Endodermal cell (in vitro differentiated cells): ENCODE results near the gene PI16. TPM values are rescaled to one million over a fixed set of nuclear protein-coding genes. Genes with fewer than 3 reads are reported as not detected.

ENCODE experiments used
- DNase-seq: peaks from one replicate; pipeline ENCODE4 v3.0.0-alpha.2; 2017
- H3K27ac ChIP-seq: 2 replicates; pipeline ENCODE4 v1.5.1; 2013; ENCODE audit warnings: mild to moderate bottlenecking, low read depth, low read length, moderate library complexity
- H3K27me3 ChIP-seq: 2 replicates; pipeline ENCODE4 v1.6.1; 2013; ENCODE audit warnings: mild to moderate bottlenecking, low read length, moderate library complexity; ENCODE audit not compliant: insufficient read depth, control insufficient read depth, poor library complexity, severe bottlenecking
- H3K36me3 ChIP-seq: 2 replicates; pipeline ENCODE4 v1.7.0; 2013; ENCODE audit warnings: mild to moderate bottlenecking, low read length, moderate library complexity; ENCODE audit not compliant: control insufficient read depth, insufficient read depth
- H3K4me1 ChIP-seq: one replicate; pipeline ENCODE4 v1.7.0; 2013; ENCODE audit warnings: low read length; ENCODE audit not compliant: control insufficient read depth, insufficient read depth
- H3K4me3 ChIP-seq: 2 replicates; pipeline ENCODE4 v1.5.1; 2013; ENCODE audit warnings: mild to moderate bottlenecking, low read length, moderate library complexity
- H3K9ac ChIP-seq: 2 replicates; pipeline ENCODE4 v1.6.1; 2013; ENCODE audit warnings: mild to moderate bottlenecking, low read length, moderate library complexity; ENCODE audit not compliant: poor library complexity, severe bottlenecking; ENCODE audit errors: extremely low read depth
- H3K9me3 ChIP-seq: 2 replicates; pipeline ENCODE4 v1.6.1; 2013; ENCODE audit warnings: mild to moderate bottlenecking, low read length, moderate library complexity; ENCODE audit not compliant: control insufficient read depth
- H3K27ac Mint-ChIP-seq: 2 replicates; pipeline ENCODE4 v1.8.0; 2020; ENCODE audit warnings: mixed read lengths
- H3K27me3 Mint-ChIP-seq: 2 replicates; pipeline ENCODE4 v1.8.0; 2021; ENCODE audit warnings: mild to moderate bottlenecking, mixed read lengths; ENCODE audit not compliant: insufficient read depth
- H3K36me3 Mint-ChIP-seq: 2 replicates; pipeline ENCODE4 v1.8.0; 2020; ENCODE audit warnings: low read depth, mixed read lengths
- H3K4me1 Mint-ChIP-seq: 2 replicates; pipeline ENCODE4 v1.8.0; 2020; ENCODE audit warnings: mixed read lengths
- H3K4me3 Mint-ChIP-seq: 2 replicates; pipeline ENCODE4 v1.8.0; 2020; ENCODE audit warnings: mild to moderate bottlenecking, moderate library complexity, mixed read lengths
- H3K9me3 Mint-ChIP-seq: 2 replicates; pipeline ENCODE4 v1.8.0; 2020; ENCODE audit warnings: mild to moderate bottlenecking, mixed read lengths
- WGBS, 2 experiments: methylation state at CpG; one replicate each; pipeline versions ENCODE4 v1.1.5 to v1.1.7; 2013; ENCODE audit warnings: missing lambda C conversion rate in 2 of 2, mixed read lengths in 1 of 2; ENCODE audit not compliant: insufficient coverage in 1 of 2, insufficient read length in 1 of 2; 5-methylcytosine and 5-hydroxymethylcytosine counted together
- total RNA-seq, 2 donors: library from RNA; stranded (reverse); fragmentation: NEBNext Ultra II Directional in 1 of 2; extraction: Animal tissue kit (Norgen Biotek cat#: 25700) in 1 of 2; gene quantifications; 2 replicates in 1 of 2; 3 replicates in 1 of 2; pipeline ENCODE4 v1.2.1, GENCODE V29; 2021
- TF ChIP-seq, protein P1 (sequence below): fragments of 200-600 bp; sonication (generic); conservative IDR thresholded peaks from 2 replicates; pipeline ENCODE4 v1.5.0; 2021; ENCODE audit warnings: antibody characterized with exemption, mild to moderate bottlenecking

Gene PI16
- total RNA-seq, 2 donors from 2014 or later, result not detected

DNA sequence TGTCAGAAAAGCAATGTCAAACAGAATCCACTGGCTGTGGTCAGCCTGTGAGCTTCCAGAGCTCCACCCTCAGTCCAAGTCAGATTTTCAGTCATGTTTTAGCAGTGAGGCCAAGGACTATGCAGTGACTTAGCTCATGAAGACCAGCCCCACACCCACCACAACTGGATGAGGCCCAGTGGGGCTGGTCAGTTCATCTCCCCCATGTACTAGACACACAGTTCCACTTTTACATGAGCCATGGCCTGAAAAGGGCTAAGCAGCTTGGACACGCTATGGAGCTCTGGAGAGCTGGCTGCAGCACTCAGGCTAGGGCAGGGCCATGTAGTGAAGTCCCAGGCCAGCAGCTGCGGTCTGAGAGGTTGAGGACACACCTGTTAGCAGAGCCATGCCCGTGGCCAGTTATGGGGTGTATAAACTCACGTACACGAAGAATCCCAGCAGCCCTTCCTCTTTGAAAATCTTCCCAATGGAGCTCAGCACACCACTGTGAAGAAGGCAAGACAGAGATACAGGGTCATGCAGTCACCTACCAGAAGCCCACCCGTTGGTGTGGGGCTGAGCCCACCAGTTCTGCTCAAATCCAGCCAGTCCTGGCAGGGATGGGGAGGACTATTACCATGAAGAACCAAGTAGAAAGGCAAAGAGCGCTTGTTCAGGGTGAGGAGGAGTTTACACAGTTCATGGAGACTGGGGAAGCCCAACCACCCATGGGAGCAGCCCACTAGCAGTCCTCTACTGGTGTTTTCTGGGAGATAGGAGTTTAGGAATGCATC lies 20.9 kb downstream of the PI16 start:
- H3K4me1 ChIP-seq, result no peaks in the 10 kb centered on the region
- no peak overlapping the region for H3K9ac ChIP-seq
- H3K36me3 Mint-ChIP-seq, result peaks cover 82% of the 10 kb centered on the region
- TF ChIP-seq, protein P1, sequence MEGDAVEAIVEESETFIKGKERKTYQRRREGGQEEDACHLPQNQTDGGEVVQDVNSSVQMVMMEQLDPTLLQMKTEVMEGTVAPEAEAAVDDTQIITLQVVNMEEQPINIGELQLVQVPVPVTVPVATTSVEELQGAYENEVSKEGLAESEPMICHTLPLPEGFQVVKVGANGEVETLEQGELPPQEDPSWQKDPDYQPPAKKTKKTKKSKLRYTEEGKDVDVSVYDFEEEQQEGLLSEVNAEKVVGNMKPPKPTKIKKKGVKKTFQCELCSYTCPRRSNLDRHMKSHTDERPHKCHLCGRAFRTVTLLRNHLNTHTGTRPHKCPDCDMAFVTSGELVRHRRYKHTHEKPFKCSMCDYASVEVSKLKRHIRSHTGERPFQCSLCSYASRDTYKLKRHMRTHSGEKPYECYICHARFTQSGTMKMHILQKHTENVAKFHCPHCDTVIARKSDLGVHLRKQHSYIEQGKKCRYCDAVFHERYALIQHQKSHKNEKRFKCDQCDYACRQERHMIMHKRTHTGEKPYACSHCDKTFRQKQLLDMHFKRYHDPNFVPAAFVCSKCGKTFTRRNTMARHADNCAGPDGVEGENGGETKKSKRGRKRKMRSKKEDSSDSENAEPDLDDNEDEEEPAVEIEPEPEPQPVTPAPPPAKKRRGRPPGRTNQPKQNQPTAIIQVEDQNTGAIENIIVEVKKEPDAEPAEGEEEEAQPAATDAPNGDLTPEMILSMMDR, result no peak
- H3K27ac Mint-ChIP-seq, result no peak overlapping the region
- H3K9me3 ChIP-seq, result no peaks in the 10 kb centered on the region
- H3K27me3 Mint-ChIP-seq, result no peaks in the 10 kb centered on the region
- peaks cover 99% of the 10 kb centered on the region for H3K36me3 ChIP-seq
- H3K4me3 Mint-ChIP-seq, result no peak overlapping the region
- H3K27me3 ChIP-seq, result no peaks in the 10 kb centered on the region
- no peaks in the 10 kb centered on the region for H3K4me1 Mint-ChIP-seq
- H3K4me3 ChIP-seq, result no peak overlapping the region
- DNase-seq, result no peak
- no peak overlapping the region for H3K27ac ChIP-seq
- H3K9me3 Mint-ChIP-seq, result no peaks in the 10 kb centered on the region
- 96 to 100% methylated on average over 6 to 7 of the region's 7 CpGs for WGBS, 2 experiments

DNA sequence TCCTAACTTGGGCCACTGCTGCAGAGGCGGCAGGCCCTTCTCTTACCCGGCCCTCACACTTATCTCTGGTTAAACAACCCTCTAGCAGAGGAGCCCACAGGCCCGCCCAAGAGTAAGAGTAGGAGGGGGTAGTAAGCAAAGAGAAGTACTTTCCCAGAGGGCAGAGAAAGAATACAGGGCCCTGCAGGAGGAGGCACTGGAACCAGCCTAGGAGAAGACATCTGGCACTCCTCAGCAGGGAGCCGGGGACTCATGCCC lies 21.4 kb downstream of the PI16 start:
- Mint-ChIP-seq H3K4me1 (no peaks in the 10 kb centered on the region), H3K4me3 (no peak overlapping the region), H3K27me3 (no peaks in the 10 kb centered on the region), H3K9me3 (no peaks in the 10 kb centered on the region), H3K36me3 (peaks cover 79% of the 10 kb centered on the region), H3K27ac (no peak overlapping the region)
- no peaks in the 10 kb centered on the region for H3K27me3 ChIP-seq
- no peaks in the 10 kb centered on the region for H3K9me3 ChIP-seq
- DNase-seq, result no peak
- TF ChIP-seq, protein P1, result no peak
- peaks cover under 1% of the 10 kb centered on the region for H3K4me1 ChIP-seq
- H3K9ac ChIP-seq, result no peak overlapping the region
- no peak overlapping the region for H3K4me3 ChIP-seq
- H3K27ac ChIP-seq, result no peak overlapping the region
- peaks cover 99% of the 10 kb centered on the region for H3K36me3 ChIP-seq
- 94% methylated on average over 4 of the region's 4 CpGs; no CpG with 5 or more reads in 1 of the 2 experiments for WGBS, 2 experiments

DNA sequence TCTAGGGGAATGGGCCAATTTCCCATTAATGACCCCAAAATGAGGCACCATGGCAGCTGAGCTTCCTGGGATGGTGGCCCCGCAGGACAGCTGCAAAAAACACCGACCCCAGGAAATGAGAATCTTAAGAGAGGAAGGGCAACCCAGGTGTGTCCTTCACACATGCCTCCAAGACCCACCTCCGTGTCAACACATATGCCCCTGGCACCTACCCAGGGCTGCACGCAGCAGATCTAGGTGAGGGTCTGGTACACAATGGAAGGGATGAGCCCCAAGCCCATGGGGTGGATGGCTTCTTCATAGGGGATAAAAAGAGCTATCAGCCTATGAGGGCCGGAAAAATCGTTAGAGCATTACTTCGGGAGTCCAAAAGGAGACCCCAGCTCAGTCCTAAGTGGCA lies 22.0 kb downstream of the PI16 start:
- no peak overlapping the region for H3K4me3 ChIP-seq
- Mint-ChIP-seq H3K36me3 (peaks cover 74% of the 10 kb centered on the region), H3K4me1 (peaks cover 4% of the 10 kb centered on the region), H3K4me3 (no peak overlapping the region), H3K27me3 (no peaks in the 10 kb centered on the region), H3K9me3 (no peaks in the 10 kb centered on the region), H3K27ac (no peak overlapping the region)
- no peaks in the 10 kb centered on the region for H3K27me3 ChIP-seq
- no peaks in the 10 kb centered on the region for H3K9me3 ChIP-seq
- H3K9ac ChIP-seq, result no peak overlapping the region
- peaks cover 3% of the 10 kb centered on the region for H3K4me1 ChIP-seq
- peaks cover 100% of the 10 kb centered on the region for H3K36me3 ChIP-seq
- no peak for DNase-seq
- 96 to 100% methylated on average over 2 to 7 of the region's 7 CpGs for WGBS, 2 experiments
- TF ChIP-seq, protein P1, result no peak
- no peak overlapping the region for H3K27ac ChIP-seq
